ENCODE measurements around the gene PPP2R2B.

The PPP2R2B gene

GRCh38 chr5:146721073-146721815 is 157.3 kb downstream of the PPP2R2B start:
- in situ Hi-C loops (cut with MboI; ENCODE audit: low sequenced_read_pairs): no loop called here
- no peaks in the 10 kb centered on the region for H3K4me1 ChIP-seq
- no peak overlapping the region for H3K4me3 ChIP-seq
- H3K36me3 ChIP-seq (replicated peaks): no peaks in the 10 kb centered on the region
- DNase-seq (ENCODE audit: low spot score in 2 of 2): no peak
- H3K9me3 ChIP-seq: no peaks in the 10 kb centered on the region
- H3K27me3 ChIP-seq (ENCODE audit: low read depth): no peaks in the 10 kb centered on the region

DNA sequence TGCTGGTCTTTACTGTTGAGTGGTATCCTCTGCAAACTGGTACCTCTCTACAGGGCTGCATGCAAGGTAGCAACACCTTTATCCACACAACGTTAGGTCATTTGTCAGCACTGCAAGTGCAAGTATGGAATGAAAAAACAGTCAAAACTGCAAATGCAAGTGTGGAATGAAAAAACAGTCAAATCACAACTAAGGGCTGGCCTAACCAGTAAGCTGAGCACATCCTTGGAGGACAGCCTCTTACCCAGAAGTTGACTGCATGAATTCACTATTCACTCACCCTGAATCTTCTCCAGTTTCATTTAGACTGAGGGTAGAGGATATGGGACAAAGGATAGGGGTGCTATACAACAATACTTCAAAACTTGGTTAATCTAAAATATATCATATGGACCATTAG is 158.4 kb downstream of the PPP2R2B start:
- H3K4me3 ChIP-seq: no peak overlapping the region
- no peaks in the 10 kb centered on the region for H3K9me3 ChIP-seq
- H3K27me3 ChIP-seq (ENCODE audit: low read depth): no peaks in the 10 kb centered on the region
- no peak for DNase-seq (ENCODE audit: low spot score in 2 of 2)
- in situ Hi-C loops (cut with MboI; ENCODE audit: low sequenced_read_pairs): no loop called here
- no peaks in the 10 kb centered on the region for H3K36me3 ChIP-seq (replicated peaks)
- H3K4me1 ChIP-seq: no peaks in the 10 kb centered on the region

- DNase-seq (ENCODE audit: low spot score in 2 of 2): no peak
- H3K36me3 ChIP-seq (replicated peaks): no peaks in the 10 kb centered on the region
- H3K4me3 ChIP-seq: no peak overlapping the region
- in situ Hi-C loops (cut with MboI; ENCODE audit: low sequenced_read_pairs): no loop called here
- no peaks in the 10 kb centered on the region for H3K4me1 ChIP-seq
- H3K27me3 ChIP-seq (ENCODE audit: low read depth): no peaks in the 10 kb centered on the region
- no peaks in the 10 kb centered on the region for H3K9me3 ChIP-seq
These were observed 159.4 kb downstream of the PPP2R2B start for GRCh38 chr5:146719179-146719578.

GRCh38 chr5:146718609-146719008 is 159.9 kb downstream of the PPP2R2B start:
- H3K9me3 ChIP-seq: no peaks in the 10 kb centered on the region
- in situ Hi-C loops (cut with MboI; ENCODE audit: low sequenced_read_pairs): no loop called here
- H3K4me1 ChIP-seq: no peaks in the 10 kb centered on the region
- DNase-seq (ENCODE audit: low spot score in 2 of 2): no peak
- no peak overlapping the region for H3K4me3 ChIP-seq
- H3K27me3 ChIP-seq (ENCODE audit: low read depth): no peaks in the 10 kb centered on the region
- no peaks in the 10 kb centered on the region for H3K36me3 ChIP-seq (replicated peaks)

DNA sequence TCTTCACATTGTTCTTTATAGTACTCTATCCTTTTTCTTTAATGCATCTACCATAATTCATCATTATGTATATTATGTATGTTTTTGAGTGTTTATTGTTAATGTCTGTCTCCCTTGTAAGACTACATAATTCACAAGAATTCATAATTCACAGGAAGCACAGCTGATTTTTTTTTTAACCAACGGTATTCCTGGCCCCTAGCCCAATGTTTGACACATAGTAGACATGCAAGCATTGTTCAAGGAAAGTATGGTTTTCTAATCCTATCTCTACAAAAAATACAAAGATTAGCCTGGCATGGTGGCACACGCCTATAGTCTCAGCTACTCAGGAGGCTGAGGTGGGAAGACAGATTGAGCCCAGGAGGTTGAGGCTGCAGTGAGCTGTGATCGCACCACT is 160.6 kb downstream of the PPP2R2B start:
- in situ Hi-C loops (cut with MboI; ENCODE audit: low sequenced_read_pairs): no loop called here
- no peaks in the 10 kb centered on the region for H3K36me3 ChIP-seq (replicated peaks)
- no peaks in the 10 kb centered on the region for H3K4me1 ChIP-seq
- H3K9me3 ChIP-seq: no peaks in the 10 kb centered on the region
- H3K27me3 ChIP-seq (ENCODE audit: low read depth): no peaks in the 10 kb centered on the region
- H3K4me3 ChIP-seq: no peak overlapping the region
- DNase-seq (ENCODE audit: low spot score in 2 of 2): no peak

DNA sequence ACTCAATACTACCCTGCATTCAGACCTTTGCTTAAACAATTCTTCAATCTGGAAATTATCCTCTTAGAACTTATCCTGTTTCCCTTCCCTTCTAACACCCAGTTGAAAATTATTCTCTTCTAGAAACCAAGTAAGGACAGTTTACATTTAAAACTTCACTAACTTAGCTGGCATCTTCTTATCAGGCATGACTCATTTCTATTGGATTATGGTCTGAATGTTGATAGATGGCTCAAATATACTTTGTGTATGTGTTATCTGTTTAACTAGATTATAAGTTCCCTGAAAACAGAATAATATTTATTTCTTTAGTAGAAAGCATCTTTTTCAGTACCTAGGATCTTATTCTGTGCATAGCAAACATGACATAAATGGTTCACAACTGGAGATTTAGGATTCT is 161.9 kb downstream of the PPP2R2B start:
- in situ Hi-C loops (cut with MboI; ENCODE audit: low sequenced_read_pairs): no loop called here
- H3K36me3 ChIP-seq (replicated peaks): no peaks in the 10 kb centered on the region
- DNase-seq (ENCODE audit: low spot score in 2 of 2): no peak
- no peaks in the 10 kb centered on the region for H3K27me3 ChIP-seq (ENCODE audit: low read depth)
- no peaks in the 10 kb centered on the region for H3K4me1 ChIP-seq
- no peaks in the 10 kb centered on the region for H3K9me3 ChIP-seq
- H3K4me3 ChIP-seq: no peak overlapping the region

DNA sequence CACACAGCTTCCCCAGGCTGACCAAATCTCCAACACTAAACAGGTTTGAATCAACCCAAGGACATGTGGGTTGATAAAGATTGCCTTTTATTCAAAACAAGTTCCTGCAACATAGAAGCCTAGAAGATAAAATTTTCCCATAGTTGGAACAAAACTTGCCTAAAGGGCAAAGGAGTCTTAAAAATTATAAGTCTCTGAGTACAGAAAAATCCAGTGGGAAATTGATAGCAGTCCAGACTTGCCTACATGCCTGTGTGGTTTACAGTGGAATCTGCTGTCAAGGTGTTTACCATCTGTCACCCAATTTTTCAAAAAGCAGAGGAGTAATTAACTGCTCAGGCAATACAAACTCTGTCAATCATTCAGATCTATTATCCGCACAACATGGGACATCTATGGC is 168.2 kb downstream of the PPP2R2B start:
- in situ Hi-C loops (cut with MboI; ENCODE audit: low sequenced_read_pairs): no loop called here
- H3K27me3 ChIP-seq (ENCODE audit: low read depth): no peaks in the 10 kb centered on the region
- DNase-seq (ENCODE audit: low spot score in 2 of 2): no peak
- no peak overlapping the region for H3K4me3 ChIP-seq
- H3K9me3 ChIP-seq: no peaks in the 10 kb centered on the region
- no peaks in the 10 kb centered on the region for H3K4me1 ChIP-seq
- H3K36me3 ChIP-seq (replicated peaks): no peaks in the 10 kb centered on the region

- Histone ChIP-seq H3K4me1 (no peaks in the 10 kb centered on the region), H3K36me3 (replicated peaks) (no peaks in the 10 kb centered on the region), H3K4me3 (no peak overlapping the region), H3K27me3 (ENCODE audit: low read depth) (no peaks in the 10 kb centered on the region), H3K9me3 (no peaks in the 10 kb centered on the region)
- in situ Hi-C loops (cut with MboI; ENCODE audit: low sequenced_read_pairs): no loop called here
- DNase-seq (ENCODE audit: low spot score in 2 of 2): no peak
These were observed 171.2 kb downstream of the PPP2R2B start for GRCh38 chr5:146707316-146707715.

- Histone ChIP-seq H3K9me3 (no peaks in the 10 kb centered on the region), H3K36me3 (replicated peaks) (no peaks in the 10 kb centered on the region), H3K27me3 (ENCODE audit: low read depth) (no peaks in the 10 kb centered on the region), H3K4me3 (no peak overlapping the region), H3K4me1 (peaks cover under 1% of the 10 kb centered on the region)
- in situ Hi-C loops (cut with MboI; ENCODE audit: low sequenced_read_pairs): no loop called here
- peak in 1 of 2 experiments; percentile 40 for DNase-seq (ENCODE audit: low spot score in 2 of 2)
These were observed 172.1 kb downstream of the PPP2R2B start for GRCh38 chr5:146706321-146706972.

DNA sequence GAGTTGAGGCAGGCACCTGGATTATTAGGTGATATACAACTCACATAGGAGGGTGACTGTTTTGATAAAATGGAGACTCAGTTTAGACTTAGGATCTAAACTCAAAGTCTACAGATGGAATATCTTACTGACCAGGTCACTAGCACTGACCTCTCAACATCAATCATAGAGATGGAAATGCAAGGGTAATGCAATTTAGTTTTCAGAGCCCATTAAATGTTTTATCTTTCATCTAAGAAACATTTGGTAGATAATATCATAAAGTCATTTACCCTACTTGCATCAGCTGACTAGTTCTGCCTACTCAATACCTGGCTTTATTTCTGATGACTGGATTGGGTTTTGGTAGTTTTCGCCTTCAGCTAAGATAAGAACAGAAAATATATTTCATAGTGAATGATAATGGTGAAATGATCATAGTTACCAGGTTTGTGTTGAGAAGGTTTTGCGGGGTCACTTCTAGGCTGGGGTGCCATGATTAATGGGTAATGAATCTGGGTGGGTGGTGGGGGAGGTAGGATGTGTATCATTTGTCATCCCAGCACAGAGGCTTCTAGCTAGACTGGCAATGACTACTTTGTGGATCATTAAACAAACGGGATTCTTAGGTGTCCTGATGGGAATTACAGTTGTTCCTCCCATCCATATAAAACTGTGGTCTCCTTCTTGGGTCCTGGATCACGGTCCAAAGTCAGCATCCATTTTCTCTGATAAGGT is 173.4 kb downstream of the PPP2R2B start:
- in situ Hi-C loops (cut with MboI; ENCODE audit: low sequenced_read_pairs): no loop called here
- DNase-seq (ENCODE audit: low spot score in 2 of 2): no peak
- Histone ChIP-seq H3K36me3 (replicated peaks) (no peaks in the 10 kb centered on the region), H3K9me3 (no peaks in the 10 kb centered on the region), H3K4me3 (no peak overlapping the region), H3K27me3 (ENCODE audit: low read depth) (no peaks in the 10 kb centered on the region), H3K4me1 (peaks cover 13% of the 10 kb centered on the region)

GRCh38 chr5:146703899-146704298 is 174.7 kb downstream of the PPP2R2B start:
- no peak overlapping the region for H3K4me3 ChIP-seq
- DNase-seq (ENCODE audit: low spot score in 2 of 2): no peak
- H3K9me3 ChIP-seq: no peaks in the 10 kb centered on the region
- in situ Hi-C loops (cut with MboI; ENCODE audit: low sequenced_read_pairs): no loop called here
- H3K36me3 ChIP-seq (replicated peaks): no peaks in the 10 kb centered on the region
- peaks cover 13% of the 10 kb centered on the region for H3K4me1 ChIP-seq
- H3K27me3 ChIP-seq (ENCODE audit: low read depth): no peaks in the 10 kb centered on the region

DNA sequence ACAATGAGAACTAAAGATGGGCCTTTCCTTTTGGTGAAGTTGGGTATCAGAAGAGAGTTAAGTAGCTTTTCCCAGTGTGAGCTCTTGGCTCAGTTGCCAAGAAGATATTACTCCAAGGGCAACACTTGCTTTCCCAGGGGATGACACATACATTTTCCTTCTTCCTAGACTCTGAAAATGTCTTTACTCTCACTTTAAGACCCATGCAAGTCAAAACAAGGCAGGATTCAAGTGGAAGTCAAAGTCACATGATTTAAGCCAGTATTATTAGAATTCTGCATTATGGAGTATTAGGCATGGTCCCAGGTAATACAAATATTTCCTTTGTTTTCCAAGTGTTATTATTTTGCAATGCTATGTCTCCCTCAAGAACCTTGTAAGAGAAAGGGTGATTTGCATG is 175.1 kb downstream of the PPP2R2B start:
- H3K9me3 ChIP-seq: no peaks in the 10 kb centered on the region
- H3K4me3 ChIP-seq: no peak overlapping the region
- H3K27me3 ChIP-seq (ENCODE audit: low read depth): no peaks in the 10 kb centered on the region
- no peak for DNase-seq (ENCODE audit: low spot score in 2 of 2)
- peaks cover 13% of the 10 kb centered on the region for H3K4me1 ChIP-seq
- no peaks in the 10 kb centered on the region for H3K36me3 ChIP-seq (replicated peaks)
- in situ Hi-C loops (cut with MboI; ENCODE audit: low sequenced_read_pairs): no loop called here

DNA sequence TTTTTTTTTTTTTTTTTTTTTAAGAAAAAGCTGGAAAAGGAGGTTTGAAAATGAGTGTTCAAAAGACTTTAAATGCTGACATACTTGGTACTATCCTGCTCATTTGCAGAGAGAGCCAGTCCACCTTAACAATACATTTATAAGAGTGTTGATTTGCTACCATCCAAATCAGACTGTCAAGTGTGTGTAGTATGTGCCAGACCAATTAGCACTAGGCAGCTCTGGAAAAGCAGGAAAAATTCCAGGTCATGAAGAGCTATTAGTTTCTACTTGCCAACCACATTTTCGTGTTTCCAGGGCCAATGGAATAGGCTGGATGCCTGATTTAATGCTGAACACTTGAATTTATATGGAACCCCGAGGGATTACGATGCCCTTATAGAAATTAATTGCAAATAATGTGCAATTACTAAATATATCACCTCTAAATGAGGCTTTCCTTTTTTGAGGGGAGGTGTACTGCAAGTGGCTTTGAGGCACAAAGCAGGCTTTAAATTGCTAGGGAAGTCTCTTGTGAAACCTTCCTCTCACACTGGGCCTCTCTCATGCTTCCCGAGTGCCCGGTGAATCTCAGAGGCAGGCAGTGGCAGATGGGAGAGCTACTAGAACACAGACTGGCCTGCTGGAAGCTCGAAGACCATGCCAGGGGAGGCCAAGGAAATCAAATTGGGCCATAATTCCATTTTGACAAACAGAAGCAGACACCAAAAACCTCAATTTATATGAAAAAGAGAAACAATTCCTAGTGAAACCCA is 178.7 kb downstream of the PPP2R2B start:
- Histone ChIP-seq H3K4me3 (no peak overlapping the region), H3K27me3 (ENCODE audit: low read depth) (no peaks in the 10 kb centered on the region), H3K9me3 (no peaks in the 10 kb centered on the region), H3K4me1 (peaks cover 13% of the 10 kb centered on the region), H3K36me3 (replicated peaks) (no peaks in the 10 kb centered on the region)
- no peak for DNase-seq (ENCODE audit: low spot score in 2 of 2)
- in situ Hi-C loops (cut with MboI; ENCODE audit: low sequenced_read_pairs): no loop called here

DNA sequence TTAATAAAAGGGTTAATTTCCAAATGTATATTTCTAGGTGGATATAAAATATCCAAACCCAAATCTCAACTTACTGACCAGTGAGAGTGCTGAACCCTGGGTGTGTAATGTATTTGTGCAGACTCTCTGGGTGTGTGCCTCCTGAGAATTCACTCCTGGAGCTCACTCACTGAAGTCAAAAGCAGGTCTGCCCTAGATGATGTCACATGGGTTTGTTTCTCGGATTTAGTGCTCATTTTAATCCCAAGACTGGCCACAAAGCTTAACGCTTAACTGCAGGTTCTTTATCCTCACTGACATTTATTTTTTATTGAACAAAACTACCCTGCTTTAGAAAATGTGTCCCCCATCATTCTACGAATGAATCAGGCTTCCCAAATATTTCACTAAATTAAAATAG is 179.4 kb downstream of the PPP2R2B start:
- no peaks in the 10 kb centered on the region for H3K27me3 ChIP-seq (ENCODE audit: low read depth)
- H3K9me3 ChIP-seq: no peaks in the 10 kb centered on the region
- no peak overlapping the region for H3K4me3 ChIP-seq
- no peaks in the 10 kb centered on the region for H3K36me3 ChIP-seq (replicated peaks)
- DNase-seq (ENCODE audit: low spot score in 2 of 2): no peak
- in situ Hi-C loops (cut with MboI; ENCODE audit: low sequenced_read_pairs): no loop called here
- H3K4me1 ChIP-seq: peaks cover 13% of the 10 kb centered on the region
